Mammary epithelial cell (primary cell): ENCODE data around the gene PRKD1.

Source experiments
- EZH2 ChIP-seq: IDR thresholded peaks from 2 replicates; pipeline ENCODE4 v1.6.1; 2012; ENCODE audit warnings: low read length, inconsistent platforms, borderline replicate concordance
- TF ChIP-seq, protein P1 (sequence below), 2 donors: IDR thresholded peaks in 1 of 2; conservative IDR thresholded peaks in 1 of 2; 2 replicates each; pipeline ENCODE4 v1.5.1; 2011 to 2012; ENCODE audit warnings: inconsistent platforms in 2 of 2, low read length in 2 of 2, mild to moderate bottlenecking in 2 of 2, control low read depth in 1 of 2, low read depth in 1 of 2; ENCODE audit not compliant: insufficient read depth in 1 of 2; ENCODE audit errors: extremely low read depth in 1 of 2

DNA sequence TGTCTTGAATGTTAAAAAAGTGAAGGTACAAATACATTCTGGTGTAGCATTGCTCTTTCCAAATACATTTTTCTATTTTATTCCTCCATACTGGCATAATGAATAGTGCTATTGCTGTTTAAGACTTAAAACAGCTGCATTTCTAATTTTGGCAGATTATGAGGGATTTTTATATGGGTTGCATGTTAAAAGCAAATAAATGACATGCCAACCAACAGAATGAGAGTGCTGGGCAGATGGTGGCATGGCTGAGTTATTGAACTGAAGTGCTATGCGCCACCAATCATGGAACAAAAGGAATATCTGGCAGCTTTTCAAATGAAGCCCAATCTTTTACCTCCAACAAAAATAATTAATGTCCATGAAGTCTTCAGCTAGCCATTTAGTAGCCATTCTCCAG, 215.0 kb downstream of the PRKD1 start:
- TF ChIP-seq, protein P1, sequence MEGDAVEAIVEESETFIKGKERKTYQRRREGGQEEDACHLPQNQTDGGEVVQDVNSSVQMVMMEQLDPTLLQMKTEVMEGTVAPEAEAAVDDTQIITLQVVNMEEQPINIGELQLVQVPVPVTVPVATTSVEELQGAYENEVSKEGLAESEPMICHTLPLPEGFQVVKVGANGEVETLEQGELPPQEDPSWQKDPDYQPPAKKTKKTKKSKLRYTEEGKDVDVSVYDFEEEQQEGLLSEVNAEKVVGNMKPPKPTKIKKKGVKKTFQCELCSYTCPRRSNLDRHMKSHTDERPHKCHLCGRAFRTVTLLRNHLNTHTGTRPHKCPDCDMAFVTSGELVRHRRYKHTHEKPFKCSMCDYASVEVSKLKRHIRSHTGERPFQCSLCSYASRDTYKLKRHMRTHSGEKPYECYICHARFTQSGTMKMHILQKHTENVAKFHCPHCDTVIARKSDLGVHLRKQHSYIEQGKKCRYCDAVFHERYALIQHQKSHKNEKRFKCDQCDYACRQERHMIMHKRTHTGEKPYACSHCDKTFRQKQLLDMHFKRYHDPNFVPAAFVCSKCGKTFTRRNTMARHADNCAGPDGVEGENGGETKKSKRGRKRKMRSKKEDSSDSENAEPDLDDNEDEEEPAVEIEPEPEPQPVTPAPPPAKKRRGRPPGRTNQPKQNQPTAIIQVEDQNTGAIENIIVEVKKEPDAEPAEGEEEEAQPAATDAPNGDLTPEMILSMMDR (conservative IDR thresholded peaks at IDR 0.05 in 1 of 2, IDR thresholded peaks at IDR 0.05 in 1 of 2; ENCODE audit: extremely low read depth in 1 of 2, insufficient read depth in 1 of 2, low read depth in 1 of 2, low read length in 2 of 2) = no peak
- no peak for TF ChIP-seq EZH2
